ENCODE results near the gene CDH4. TPM values are rescaled to one million over a fixed set of nuclear protein-coding genes. Genes with fewer than 3 reads are reported as not detected.

The CDH4 gene
- polyA plus RNA-seq, 5 donors, result 3.6 to 8.1 (median 4.7) TPM

GRCh38 chr20:61876952-61877728, 625.1 kb downstream of the CDH4 start:
- DNase-seq, result no peak

- no peak for DNase-seq
Observed at GRCh38 chr20:61877776-61878477, 625.9 kb downstream of the CDH4 start.

- DNase-seq, result no peak
Observed at GRCh38 chr20:61878478-61879302, 626.6 kb downstream of the CDH4 start.

GRCh38 chr20:61879303-61879620, 627.2 kb downstream of the CDH4 start:
- DNase-seq, result no peak

- DNase-seq, result no peak
Observed at GRCh38 chr20:61879694-61880093, 627.6 kb downstream of the CDH4 start.

GRCh38 chr20:61880706-61881105, 628.6 kb downstream of the CDH4 start:
- no peak for DNase-seq

GRCh38 chr20:61881416-61881815, 629.4 kb downstream of the CDH4 start:
- no peak for DNase-seq

- no peak for DNase-seq
Observed at GRCh38 chr20:61881861-61882260, 629.8 kb downstream of the CDH4 start.

GRCh38 chr20:61882716-61883615, 630.9 kb downstream of the CDH4 start:
- DNase-seq, result no peak

- DNase-seq, result no peak
Observed at GRCh38 chr20:61883857-61884393, 631.9 kb downstream of the CDH4 start.

GRCh38 chr20:61884571-61885389, 632.7 kb downstream of the CDH4 start:
- no peak for DNase-seq

- no peak for DNase-seq
Observed at GRCh38 chr20:61885759-61886715, 634.0 kb downstream of the CDH4 start.

- peak in 1 of 2 donors; percentile 20 for DNase-seq
Observed at GRCh38 chr20:61886721-61887595, 634.9 kb downstream of the CDH4 start.

GRCh38 chr20:61887596-61888093, 635.6 kb downstream of the CDH4 start:
- DNase-seq, result no peak

- DNase-seq, result no peak
Observed at GRCh38 chr20:61888101-61888865, 636.2 kb downstream of the CDH4 start.

GRCh38 chr20:61889659-61890058, 637.6 kb downstream of the CDH4 start:
- DNase-seq, result no peak

- DNase-seq, result no peak
Observed at GRCh38 chr20:61890210-61890609, 638.1 kb downstream of the CDH4 start.
